ACHN (cell line): Measurements from ENCODE around the gene GFOD1.
"Not testable (repeated sequence)": the region's sequence is repeated elsewhere in the genome, so short reads cannot be mapped to it uniquely, and the experiment has no call there.

Source experiments
- DNase-seq: peaks from one replicate; pipeline ENCODE4 v3.0.0-alpha.2; 2015
- in situ Hi-C: cut with HindIII; loops from 2 replicates; pipeline ENCODE4 v1.10.0; 2017; ENCODE audit warnings: low sequenced_read_pairs, low pct_ligation_motif_present, low pct_unique_long_range_greater_than_20kb

Gene GFOD1

GRCh38 chr6:13434135-13434775 is 53.1 kb downstream of the GFOD1 start:
- in situ Hi-C loops, result not testable (repeated sequence)

GRCh38 chr6:13433709-13434121 is 53.7 kb downstream of the GFOD1 start:
- in situ Hi-C loops, result no loop called here
- DNase-seq, result no peak

More at GRCh38 chr6:13434135-13434775, 53.1 kb downstream of the GFOD1 start:
- not testable (repeated sequence) for DNase-seq

GRCh38 chr6:13432526-13433184 is 54.7 kb downstream of the GFOD1 start:
- in situ Hi-C loops, result no loop called here
- DNase-seq, result no peak

- in situ Hi-C loops, result no loop called here
- peak; percentile 2 for DNase-seq
These were observed 55.4 kb downstream of the GFOD1 start for GRCh38 chr6:13431861-13432465.

GRCh38 chr6:13431059-13431656 is 56.2 kb downstream of the GFOD1 start:
- in situ Hi-C loops, result no loop called here
- DNase-seq, result no peak

GRCh38 chr6:13429406-13429753 is 58.0 kb downstream of the GFOD1 start:
- no peak for DNase-seq
- in situ Hi-C loops, result no loop called here

GRCh38 chr6:13428583-13429405 is 58.6 kb downstream of the GFOD1 start:
- DNase-seq, result no peak
- in situ Hi-C loops, result no loop called here

GRCh38 chr6:13427801-13428582 is 59.4 kb downstream of the GFOD1 start:
- in situ Hi-C loops, result no loop called here
- no peak for DNase-seq

GRCh38 chr6:13427316-13427715 is 60.1 kb downstream of the GFOD1 start:
- DNase-seq, result no peak
- in situ Hi-C loops, result no loop called here

- in situ Hi-C loops, result no loop called here
- no peak for DNase-seq
These were observed 61.2 kb downstream of the GFOD1 start for GRCh38 chr6:13425943-13426931.

- in situ Hi-C loops, result no loop called here
- DNase-seq, result no peak
These were observed 62.0 kb downstream of the GFOD1 start for GRCh38 chr6:13425270-13425873.

GRCh38 chr6:13423252-13423651 is 64.1 kb downstream of the GFOD1 start:
- no peak for DNase-seq
- in situ Hi-C loops, result no loop called here

GRCh38 chr6:13422681-13423221 is 64.6 kb downstream of the GFOD1 start:
- DNase-seq, result no peak
- in situ Hi-C loops, result no loop called here

- in situ Hi-C loops, result no loop called here
- DNase-seq, result no peak
These were observed 65.9 kb downstream of the GFOD1 start for GRCh38 chr6:13421425-13422059.

- in situ Hi-C loops, result no loop called here
These were observed 67.1 kb downstream of the GFOD1 start for GRCh38 chr6:13420269-13420668.

More at GRCh38 chr6:13420269-13420668, 67.1 kb downstream of the GFOD1 start:
- no peak for DNase-seq
